Activated naive CD4-positive, alpha-beta T cell treated with anti-CD3 and anti-CD28 coated beads, Interleukin-2, amount 10 ng/mL, durations not matched to agents 7 days and 5 days (primary cell): ENCODE measurements around the gene ADAM12.

Source experiments
- CTCF ChIA-PET: fragments of 350-600 bp; sonication (Branson Sonifier 250); formaldehyde crosslinking; loops from one replicate; lab custom pipeline; 2021; ENCODE audit warnings: antibody characterized with exemption; lab: Charles Lee
- DNase-seq: peaks from one replicate; pipeline ENCODE4 v3.0.0-alpha.2; 2020
- H3K27ac Mint-ChIP-seq: one replicate; pipeline ENCODE4 v1.8.0; 2021; ENCODE audit warnings: mild to moderate bottlenecking, moderate library complexity, mixed read lengths
- H3K27me3 Mint-ChIP-seq: one replicate; pipeline ENCODE4 v1.8.0; 2021; ENCODE audit warnings: mild to moderate bottlenecking, mixed read lengths
- H3K36me3 Mint-ChIP-seq: one replicate; pipeline ENCODE4 v1.8.0; 2021; ENCODE audit warnings: mixed read lengths
- H3K4me1 Mint-ChIP-seq: one replicate; pipeline ENCODE4 v1.8.0; 2021; ENCODE audit warnings: mixed read lengths
- H3K4me3 Mint-ChIP-seq: one replicate; pipeline ENCODE4 v1.8.0; 2021; ENCODE audit warnings: mild to moderate bottlenecking, moderate library complexity, mixed read lengths
- H3K9me3 Mint-ChIP-seq: one replicate; pipeline ENCODE4 v1.8.0; 2021; ENCODE audit warnings: mixed read lengths

The ADAM12 gene

GRCh38 chr10:126160971-126161630 is 227.2 kb downstream of the ADAM12 start:
- Mint-ChIP-seq H3K4me3 (no peak overlapping the region), H3K4me1 (no peaks in the 10 kb centered on the region), H3K27ac (no peak overlapping the region), H3K9me3 (peaks cover 2% of the 10 kb centered on the region), H3K27me3 (no peaks in the 10 kb centered on the region), H3K36me3 (no peaks in the 10 kb centered on the region)
- CTCF ChIA-PET, result no interaction called here
- DNase-seq, result no peak

DNA sequence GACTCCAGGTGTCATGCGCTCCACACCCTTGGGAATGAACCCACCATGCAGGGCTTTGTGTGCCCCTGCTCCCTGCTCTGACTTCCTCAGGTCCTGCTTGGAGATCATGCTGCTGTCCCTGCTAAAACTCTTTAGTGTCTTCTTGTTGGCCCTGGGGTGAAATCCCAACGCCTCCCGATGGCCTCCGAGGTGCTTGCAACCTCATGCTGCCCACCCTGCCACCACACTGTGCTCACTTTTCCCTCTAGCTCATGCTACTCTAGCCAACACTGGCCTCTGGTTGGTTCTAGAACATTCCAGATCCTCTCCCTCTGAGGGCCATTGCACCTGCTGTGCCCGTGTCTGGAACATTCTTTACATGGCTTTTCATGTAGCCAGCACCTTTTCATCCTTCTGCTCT is 227.7 kb downstream of the ADAM12 start:
- Mint-ChIP-seq H3K4me1 (no peaks in the 10 kb centered on the region), H3K4me3 (no peak overlapping the region), H3K27ac (no peak overlapping the region), H3K36me3 (no peaks in the 10 kb centered on the region), H3K27me3 (no peaks in the 10 kb centered on the region), H3K9me3 (peaks cover 2% of the 10 kb centered on the region)
- DNase-seq, result no peak
- CTCF ChIA-PET, result no interaction called here

DNA sequence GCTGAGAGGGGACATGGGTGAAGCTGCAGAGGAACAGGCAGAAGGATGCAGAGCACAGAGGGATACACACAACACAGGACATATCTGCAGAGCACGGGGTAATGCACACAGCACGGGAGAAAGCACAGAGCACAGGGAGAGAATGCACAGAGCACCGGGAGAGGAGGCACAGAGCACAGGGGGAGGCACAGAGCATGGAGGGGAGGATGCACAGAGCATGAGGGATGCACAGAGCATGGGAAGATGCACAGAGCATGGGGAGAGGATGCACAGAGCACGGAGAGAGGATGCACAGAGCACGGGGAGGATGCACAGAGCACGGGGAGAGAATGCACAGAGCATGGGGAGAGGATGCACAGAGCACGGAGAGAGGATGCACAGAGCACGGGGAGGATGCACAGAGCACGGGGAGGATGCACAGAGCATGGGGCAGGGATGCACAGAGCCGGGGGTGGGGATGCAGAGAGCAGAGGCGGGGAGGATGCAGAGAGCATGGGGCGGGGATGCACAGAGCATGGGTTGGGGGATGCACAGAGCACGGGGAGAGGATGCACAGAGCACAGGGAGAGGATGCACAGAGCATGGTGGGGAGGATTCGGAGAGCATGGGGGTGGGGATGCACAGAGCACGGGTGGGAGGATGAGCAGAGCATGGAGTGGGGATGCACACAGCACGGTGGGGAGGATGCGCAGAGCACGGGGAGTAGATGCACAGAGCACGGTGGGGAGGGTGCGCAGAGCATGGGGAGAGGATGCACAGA is 230.0 kb downstream of the ADAM12 start:
- Mint-ChIP-seq H3K4me1 (no peaks in the 10 kb centered on the region), H3K9me3 (peaks cover 2% of the 10 kb centered on the region), H3K27ac (no peak overlapping the region), H3K27me3 (no peaks in the 10 kb centered on the region), H3K4me3 (no peak overlapping the region), H3K36me3 (no peaks in the 10 kb centered on the region)
- DNase-seq, result no peak
- CTCF ChIA-PET, result no interaction called here

DNA sequence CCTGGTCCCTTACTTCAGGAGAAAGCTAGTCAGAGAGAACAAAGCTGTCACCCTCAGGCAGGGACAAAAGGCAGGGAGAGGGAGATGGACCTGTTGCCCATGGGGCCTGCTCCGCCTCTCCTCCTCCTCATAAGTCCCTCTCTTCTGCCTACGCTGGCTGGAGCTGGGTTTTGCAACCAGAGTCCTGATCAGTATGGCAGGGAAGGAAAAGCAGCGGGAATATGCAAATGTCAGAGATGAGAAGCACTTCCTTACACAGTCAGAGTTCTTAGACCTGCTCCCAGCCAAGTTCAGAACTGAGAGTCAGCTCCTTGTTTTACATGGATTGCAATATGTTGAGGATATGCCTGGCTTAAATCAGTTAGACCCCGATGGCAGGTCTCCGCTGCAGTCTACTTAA is 231.1 kb downstream of the ADAM12 start:
- no peak overlapping the region for H3K4me3 Mint-ChIP-seq
- H3K9me3 Mint-ChIP-seq, result peaks cover 2% of the 10 kb centered on the region
- CTCF ChIA-PET, result no interaction called here
- H3K27me3 Mint-ChIP-seq, result no peaks in the 10 kb centered on the region
- H3K4me1 Mint-ChIP-seq, result no peaks in the 10 kb centered on the region
- no peak overlapping the region for H3K27ac Mint-ChIP-seq
- no peaks in the 10 kb centered on the region for H3K36me3 Mint-ChIP-seq
- DNase-seq, result no peak

- Mint-ChIP-seq H3K27me3 (no peaks in the 10 kb centered on the region), H3K27ac (no peak overlapping the region), H3K4me3 (no peak overlapping the region), H3K36me3 (no peaks in the 10 kb centered on the region), H3K9me3 (peaks cover 2% of the 10 kb centered on the region), H3K4me1 (no peaks in the 10 kb centered on the region)
- CTCF ChIA-PET, result no interaction called here
- no peak for DNase-seq
Measured at GRCh38 chr10:126156503-126156902, 231.8 kb downstream of the ADAM12 start.

DNA sequence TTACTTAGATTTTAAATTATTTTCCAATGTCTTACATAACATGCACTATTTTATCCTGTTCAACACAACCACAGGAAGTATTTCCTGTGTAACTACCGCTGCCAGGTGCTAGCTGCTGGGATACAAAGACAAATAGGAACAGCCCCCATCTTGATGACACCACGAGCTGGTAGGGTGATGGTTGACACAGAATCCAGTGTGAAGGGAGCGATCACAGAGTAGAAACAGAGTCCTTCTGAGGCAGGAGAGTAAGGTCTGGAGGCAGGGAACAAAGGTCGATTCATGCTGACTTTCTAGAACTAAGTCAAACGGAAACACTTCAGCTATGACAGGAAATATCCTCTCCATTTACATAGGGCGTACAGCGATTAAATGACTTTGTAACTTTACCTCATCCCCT is 232.3 kb downstream of the ADAM12 start:
- H3K27me3 Mint-ChIP-seq, result no peaks in the 10 kb centered on the region
- H3K4me3 Mint-ChIP-seq, result no peak overlapping the region
- CTCF ChIA-PET, result no interaction called here
- H3K4me1 Mint-ChIP-seq, result no peaks in the 10 kb centered on the region
- no peaks in the 10 kb centered on the region for H3K9me3 Mint-ChIP-seq
- no peak overlapping the region for H3K27ac Mint-ChIP-seq
- DNase-seq, result no peak
- H3K36me3 Mint-ChIP-seq, result no peaks in the 10 kb centered on the region

GRCh38 chr10:126155528-126155927 is 232.7 kb downstream of the ADAM12 start:
- no peak for DNase-seq
- Mint-ChIP-seq H3K4me1 (no peaks in the 10 kb centered on the region), H3K27me3 (no peaks in the 10 kb centered on the region), H3K9me3 (no peaks in the 10 kb centered on the region), H3K27ac (no peak overlapping the region), H3K4me3 (no peak overlapping the region), H3K36me3 (no peaks in the 10 kb centered on the region)
- CTCF ChIA-PET, result no interaction called here

DNA sequence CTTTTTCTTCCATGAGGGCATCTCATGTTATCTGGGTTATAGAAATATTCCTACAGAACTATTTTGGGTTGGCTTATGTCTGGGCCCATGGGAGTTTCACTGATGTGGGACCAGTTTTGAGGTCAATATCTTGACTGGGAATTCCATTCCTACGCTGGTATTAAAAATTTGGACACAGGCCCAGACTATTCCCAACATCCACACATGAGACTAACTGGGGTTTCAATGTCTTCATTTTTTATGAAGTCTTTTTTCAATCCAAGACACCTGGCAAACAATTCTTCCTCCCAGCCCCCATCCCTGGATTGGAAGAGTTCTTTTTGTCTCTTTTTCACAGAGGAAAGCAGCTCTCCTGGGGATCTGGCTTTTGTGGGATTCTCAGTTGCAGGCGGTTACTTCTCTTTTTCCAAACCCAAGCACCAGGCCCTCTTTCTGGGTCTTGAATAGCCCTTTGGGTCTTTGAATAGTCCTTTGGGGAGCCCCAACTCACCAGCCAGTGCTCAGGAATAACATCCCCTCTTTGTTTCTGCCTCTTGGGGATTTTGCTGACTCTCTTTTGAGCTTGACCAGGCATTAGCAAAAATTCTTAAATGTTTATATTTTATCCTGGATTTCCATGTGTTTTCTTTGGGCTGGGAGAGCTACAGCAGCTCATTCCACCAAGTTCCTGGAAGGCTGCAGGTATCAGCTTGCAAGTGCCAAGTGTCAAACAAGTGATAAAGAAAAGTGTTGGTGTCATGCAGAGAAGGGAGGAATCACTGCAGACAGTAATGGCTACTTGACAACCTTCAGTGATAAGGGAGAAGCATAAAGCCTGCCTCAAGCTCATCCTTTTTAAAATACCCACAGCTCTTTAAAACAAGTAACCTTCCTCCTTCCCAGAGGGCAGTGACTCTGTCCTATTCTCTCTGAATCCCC is 234.3 kb downstream of the ADAM12 start:
- Mint-ChIP-seq H3K9me3 (no peaks in the 10 kb centered on the region), H3K27ac (no peak overlapping the region), H3K4me3 (no peak overlapping the region), H3K4me1 (no peaks in the 10 kb centered on the region), H3K27me3 (no peaks in the 10 kb centered on the region), H3K36me3 (no peaks in the 10 kb centered on the region)
- no peak for DNase-seq
- CTCF ChIA-PET, result no interaction called here

DNA sequence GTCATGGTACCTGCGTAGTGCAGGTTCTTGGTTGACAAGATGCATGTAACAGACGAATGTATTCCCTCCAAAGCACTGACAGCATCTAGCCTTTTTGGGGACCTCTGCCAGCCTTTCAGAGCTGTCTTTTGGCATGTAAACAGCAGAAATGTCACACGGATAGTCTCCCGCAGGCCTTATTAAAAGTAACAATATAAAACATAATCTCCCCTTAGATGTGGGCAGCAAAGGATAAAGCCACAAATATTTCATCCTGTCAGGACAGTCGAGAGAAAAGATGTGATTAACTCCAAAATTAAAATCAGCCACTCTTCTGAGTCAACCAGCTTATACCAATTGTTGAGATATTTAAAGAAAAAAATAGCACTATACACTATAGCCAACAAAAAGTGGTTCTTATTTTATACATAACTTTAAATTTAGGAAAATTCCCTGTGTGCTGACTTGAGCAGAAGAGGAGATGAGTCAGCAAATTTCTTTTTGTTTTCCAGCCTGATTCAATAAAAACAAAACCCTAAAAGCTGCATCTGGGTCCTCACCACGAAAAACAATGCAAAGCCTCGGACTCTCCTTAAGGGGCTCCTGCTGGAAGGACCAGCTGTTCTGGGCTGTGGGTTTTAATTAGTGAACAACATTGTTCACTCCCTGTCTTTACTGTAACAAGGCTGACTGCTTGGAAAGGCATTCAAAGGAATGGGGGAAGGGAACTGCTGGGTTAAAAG is 240.2 kb downstream of the ADAM12 start:
- Mint-ChIP-seq H3K36me3 (no peaks in the 10 kb centered on the region), H3K4me1 (no peaks in the 10 kb centered on the region), H3K27me3 (no peaks in the 10 kb centered on the region), H3K27ac (no peak overlapping the region), H3K9me3 (peaks cover 7% of the 10 kb centered on the region), H3K4me3 (no peak overlapping the region)
- no peak for DNase-seq
- CTCF ChIA-PET, result no interaction called here

- Mint-ChIP-seq H3K4me1 (no peaks in the 10 kb centered on the region), H3K27ac (no peak overlapping the region), H3K9me3 (peaks cover 14% of the 10 kb centered on the region), H3K36me3 (no peaks in the 10 kb centered on the region), H3K4me3 (no peak overlapping the region), H3K27me3 (no peaks in the 10 kb centered on the region)
- no peak for DNase-seq
- CTCF ChIA-PET, result no interaction called here
Measured at GRCh38 chr10:126146771-126147170, 241.5 kb downstream of the ADAM12 start.

DNA sequence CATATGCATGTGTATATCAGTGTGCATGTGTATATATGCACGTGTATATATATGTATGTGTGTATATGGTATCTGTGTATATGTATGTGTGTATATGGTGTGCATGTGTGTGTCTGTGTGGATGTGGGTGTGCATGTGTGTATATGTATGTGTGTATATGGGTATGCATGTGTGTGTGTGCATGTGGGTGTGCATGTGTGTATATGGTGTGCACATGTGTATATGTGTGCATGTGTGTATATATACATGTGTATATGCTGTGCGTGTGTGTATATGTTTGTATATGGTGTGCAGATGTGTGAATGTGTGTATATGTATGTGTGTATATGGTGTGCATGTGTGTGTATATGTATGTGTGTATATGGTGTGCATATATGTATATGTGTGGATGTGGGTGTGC is 245.2 kb downstream of the ADAM12 start:
- H3K36me3 Mint-ChIP-seq, result no peaks in the 10 kb centered on the region
- no peak overlapping the region for H3K27ac Mint-ChIP-seq
- H3K27me3 Mint-ChIP-seq, result no peaks in the 10 kb centered on the region
- CTCF ChIA-PET, result no interaction called here
- no peak overlapping the region for H3K4me3 Mint-ChIP-seq
- no peak for DNase-seq
- H3K9me3 Mint-ChIP-seq, result peaks cover 14% of the 10 kb centered on the region
- no peaks in the 10 kb centered on the region for H3K4me1 Mint-ChIP-seq

DNA sequence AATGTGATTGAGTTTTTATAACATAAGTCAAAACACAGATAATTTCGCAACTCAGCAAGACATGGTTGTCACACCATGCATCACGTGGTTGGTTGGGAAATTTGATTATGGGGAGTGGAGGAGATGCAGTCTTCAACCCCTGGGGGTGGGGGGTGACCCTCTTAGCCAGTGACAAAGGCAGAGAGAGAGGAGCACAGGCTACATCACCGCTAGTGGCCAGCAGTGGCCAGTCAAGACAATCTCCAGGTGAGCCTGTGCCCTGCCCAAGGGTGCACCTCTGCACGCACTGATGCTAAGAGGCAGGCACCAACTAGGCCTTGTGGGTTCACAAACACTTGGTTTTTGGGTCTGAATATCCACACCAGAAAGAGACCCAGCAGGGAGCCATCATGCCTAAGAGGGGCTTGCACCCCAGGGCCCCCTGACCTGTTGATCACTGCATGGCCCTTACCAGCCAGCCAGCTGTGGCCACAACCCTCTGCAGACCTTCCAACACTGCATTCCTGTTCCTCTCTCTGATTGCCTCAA is 247.5 kb downstream of the ADAM12 start:
- Mint-ChIP-seq H3K4me1 (no peaks in the 10 kb centered on the region), H3K36me3 (no peaks in the 10 kb centered on the region), H3K9me3 (peaks cover 14% of the 10 kb centered on the region), H3K4me3 (no peak overlapping the region), H3K27me3 (no peaks in the 10 kb centered on the region), H3K27ac (no peak overlapping the region)
- CTCF ChIA-PET, result no interaction called here
- DNase-seq, result no peak

GRCh38 chr10:126137562-126138221 is 250.6 kb downstream of the ADAM12 start:
- no peak overlapping the region for H3K4me3 Mint-ChIP-seq
- DNase-seq, result no peak
- H3K27me3 Mint-ChIP-seq, result no peaks in the 10 kb centered on the region
- no peaks in the 10 kb centered on the region for H3K36me3 Mint-ChIP-seq
- H3K9me3 Mint-ChIP-seq, result peaks cover 5% of the 10 kb centered on the region
- H3K4me1 Mint-ChIP-seq, result no peaks in the 10 kb centered on the region
- CTCF ChIA-PET, result no interaction called here
- no peak overlapping the region for H3K27ac Mint-ChIP-seq
